HepG2 (cell line): ENCODE data around the gene MIDN. TPM values are rescaled to one million over a fixed set of nuclear protein-coding genes. Genes with fewer than 3 reads are reported as not detected.

Experiments
- AGO2 ChIP-seq: fragments of 200-400 bp; formaldehyde crosslinking; optimal IDR thresholded peaks from 2 replicates; pipeline ENCODE3; 2017; ENCODE audit warnings: mild to moderate bottlenecking, low read depth, low read length, moderate library complexity
- CEBPG ChIP-seq: IDR thresholded peaks from 2 replicates; pipeline ENCODE4 v1.6.1; 2016
- CREB3 ChIP-seq: sonication (generic); formaldehyde crosslinking; IDR thresholded peaks from 2 replicates; pipeline ENCODE4 v1.5.0; 2020; ENCODE audit warnings: missing genetic modification reagents
- FOXO1 ChIP-seq: sonication (generic); formaldehyde crosslinking; IDR thresholded peaks from 2 replicates; pipeline ENCODE4 v1.4.0; 2020; ENCODE audit warnings: missing genetic modification reagents
- HIC2 ChIP-seq: sonication (generic); formaldehyde crosslinking; IDR thresholded peaks from 2 replicates; pipeline ENCODE4 v1.9.0; 2022; ENCODE audit warnings: low read depth, missing genetic modification reagents
- MYPOP ChIP-seq: sonication (generic); formaldehyde crosslinking; IDR thresholded peaks from 2 replicates; pipeline ENCODE4 v1.8.1; 2023; ENCODE audit warnings: mild to moderate bottlenecking, moderate library complexity, missing genetic modification reagents
- NCOA5 ChIP-seq: sonication (generic); formaldehyde crosslinking; IDR thresholded peaks from 2 replicates; pipeline ENCODE4 v1.4.0; 2020; ENCODE audit warnings: missing genetic modification reagents
- NR2C2 ChIP-seq: sonication (generic); formaldehyde crosslinking; IDR thresholded peaks from 2 replicates; pipeline ENCODE4 v1.4.0; 2020; ENCODE audit warnings: missing genetic modification reagents, mild to moderate bottlenecking, moderate library complexity, borderline replicate concordance
- PLRG1 ChIP-seq: fragments of 450-650 bp; conservative IDR thresholded peaks from 2 replicates; pipeline ENCODE4 v1.6.1; 2016
- SP5 ChIP-seq: IDR thresholded peaks from 2 replicates; pipeline ENCODE4 v1.6.1; 2016; ENCODE audit warnings: low read depth, borderline replicate concordance
- ZBTB49 ChIP-seq: sonication (generic); formaldehyde crosslinking; IDR thresholded peaks from 2 replicates; pipeline ENCODE4 v1.4.0; 2020; ENCODE audit warnings: missing genetic modification reagents, borderline replicate concordance
- ZFP41 ChIP-seq: sonication (generic); formaldehyde crosslinking; IDR thresholded peaks from 2 replicates; pipeline ENCODE4 v1.4.0; 2020; ENCODE audit warnings: mild to moderate bottlenecking, missing genetic modification reagents, borderline replicate concordance
- ZFP90 ChIP-seq: sonication (generic); formaldehyde crosslinking; IDR thresholded peaks from 2 replicates; pipeline ENCODE4 v1.8.0; 2022; ENCODE audit warnings: missing genetic modification reagents, mild to moderate bottlenecking, inconsistent platforms, borderline replicate concordance
- ZNF160 ChIP-seq: sonication (generic); formaldehyde crosslinking; IDR thresholded peaks from 2 replicates; pipeline ENCODE4 v1.8.0; 2022; ENCODE audit warnings: mild to moderate bottlenecking, inconsistent platforms, missing genetic modification reagents
- ZNF205 ChIP-seq: IDR thresholded peaks from 2 replicates; pipeline ENCODE4 v1.6.1; 2018; ENCODE audit warnings: missing biosample characterization, missing genetic modification reagents
- ZNF501 ChIP-seq: sonication (generic); formaldehyde crosslinking; IDR thresholded peaks from 2 replicates; pipeline ENCODE4 v1.5.1; 2020; ENCODE audit warnings: mild to moderate bottlenecking, moderate library complexity, missing genetic modification reagents
- ZNF614 ChIP-seq: IDR thresholded peaks from 2 replicates; pipeline ENCODE4 v1.6.1; 2018; ENCODE audit warnings: missing biosample characterization, missing genetic modification reagents, inconsistent platforms, borderline replicate concordance
- ZNF788 ChIP-seq: sonication (generic); formaldehyde crosslinking; IDR thresholded peaks from 2 replicates; pipeline ENCODE4 v1.5.0; 2020; ENCODE audit warnings: mild to moderate bottlenecking, missing genetic modification reagents, borderline replicate concordance
- polyA plus RNA-seq, 8 experiments: library from polyadenylated mRNA; depleted of rRNA in 3 of 8; stranded (reverse) in 7 of 8; unstranded in 1 of 8; fragments of >200 nt; fragmentation: Illumina TruSeq in 4 of 8; extraction: Trizol in 4 of 8; gene quantifications; 2 replicates each; pipeline versions ENCODE4 v1.2.1 to v1.2.3, GENCODE V29; 2011 to 2016; ENCODE audit warnings: low read depth in 4 of 8, missing spikeins in 1 of 8, mixed read lengths in 1 of 8; ENCODE audit not compliant: insufficient read depth in 1 of 8
- total RNA-seq, 5 experiments: library from RNA; depleted of rRNA; stranded (reverse); fragments of >200 nt; fragmentation: Illumina TruSeq; extraction: Trizol; gene quantifications; 2 replicates each; pipeline ENCODE4 v1.2.3, GENCODE V29; 2016; ENCODE audit warnings: low read depth in 1 of 5
- TF ChIP-seq, protein P1 (sequence below): sonication (generic); formaldehyde crosslinking; IDR thresholded peaks from 2 replicates; pipeline ENCODE4 v1.4.0; 2020; ENCODE audit warnings: missing genetic modification reagents
- TF ChIP-seq, protein P2 (sequence below): IDR thresholded peaks from 2 replicates; pipeline ENCODE4 v1.6.1; 2016

MIDN gene
- total and polyA plus RNA-seq, 2 of the 13 experiments (the other 11 are each of a cell fraction or from before 2014, with no cell fraction given) = 8.4 to 18.0 TPM

- TF ChIP-seq AGO2 = peak; percentile 25
- no peak for TF ChIP-seq ZFP41 (CRISPR knock-in tag)
- no peak for TF ChIP-seq ZNF160 (CRISPR knock-in tag)
- no peak for TF ChIP-seq PLRG1
- peak; percentile 70; the same call in 1 of the 2 replicates for TF ChIP-seq ZNF501 (CRISPR knock-in tag)
- 0 out of 2 replicates have a peak, but pooled peaks have one; percentile 20 for TF ChIP-seq NR2C2 (CRISPR knock-in tag)
- TF ChIP-seq CEBPG (CRISPR knock-in tag) = peak; percentile 12; the same call in 1 of the 2 replicates
- 0 out of 2 replicates have a peak, but pooled peaks have one; percentile 46 for TF ChIP-seq MYPOP (CRISPR knock-in tag)
- no peak for TF ChIP-seq CREB3
- TF ChIP-seq ZNF614 (CRISPR knock-in tag) = no peak
- TF ChIP-seq ZBTB49 (CRISPR knock-in tag) = no peak
- TF ChIP-seq NCOA5 (CRISPR knock-in tag) = no peak
- TF ChIP-seq ZNF205 (CRISPR knock-in tag) = peak; percentile 66; the same call in 1 of the 2 replicates
- TF ChIP-seq, protein P1, sequence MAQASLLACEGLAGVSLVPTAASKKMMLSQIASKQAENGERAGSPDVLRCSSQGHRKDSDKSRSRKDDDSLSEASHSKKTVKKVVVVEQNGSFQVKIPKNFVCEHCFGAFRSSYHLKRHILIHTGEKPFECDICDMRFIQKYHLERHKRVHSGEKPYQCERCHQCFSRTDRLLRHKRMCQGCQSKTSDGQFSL (CRISPR knock-in tag) = peak; percentile 80
- TF ChIP-seq HIC2 (CRISPR knock-in tag) = peak; percentile 52; the same call in 1 of the 2 replicates
- 0 out of 2 replicates have a peak, but pooled peaks have one; percentile 37 for TF ChIP-seq ZFP90 (CRISPR knock-in tag)
- TF ChIP-seq SP5 (CRISPR knock-in tag) = peak; percentile 69; the same call in 1 of the 2 replicates
- TF ChIP-seq, protein P2, sequence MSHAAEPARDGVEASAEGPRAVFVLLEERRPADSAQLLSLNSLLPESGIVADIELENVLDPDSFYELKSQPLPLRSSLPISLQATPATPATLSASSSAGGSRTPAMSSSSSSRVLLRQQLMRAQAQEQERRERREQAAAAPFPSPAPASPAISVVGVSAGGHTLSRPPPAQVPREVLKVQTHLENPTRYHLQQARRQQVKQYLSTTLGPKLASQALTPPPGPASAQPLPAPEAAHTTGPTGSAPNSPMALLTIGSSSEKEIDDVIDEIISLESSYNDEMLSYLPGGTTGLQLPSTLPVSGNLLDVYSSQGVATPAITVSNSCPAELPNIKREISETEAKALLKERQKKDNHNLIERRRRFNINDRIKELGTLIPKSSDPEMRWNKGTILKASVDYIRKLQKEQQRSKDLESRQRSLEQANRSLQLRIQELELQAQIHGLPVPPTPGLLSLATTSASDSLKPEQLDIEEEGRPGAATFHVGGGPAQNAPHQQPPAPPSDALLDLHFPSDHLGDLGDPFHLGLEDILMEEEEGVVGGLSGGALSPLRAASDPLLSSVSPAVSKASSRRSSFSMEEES (CRISPR knock-in tag) = 0 out of 2 replicates have a peak, but pooled peaks have one; percentile 62
- 0 out of 2 replicates have a peak, but pooled peaks have one; percentile 57 for TF ChIP-seq ZNF788 (CRISPR knock-in tag)
- peak; percentile 57; the same call in 1 of the 2 replicates for TF ChIP-seq FOXO1 (CRISPR knock-in tag)
Observed at GRCh38 chr19:1304197-1304924, 56.0 kb downstream of the MIDN start (continued).
